Panc1 (cell line): ENCODE measurements around the gene OSBPL5. TPM values are rescaled to one million over a fixed set of nuclear protein-coding genes. Genes with fewer than 3 reads are reported as not detected.

Source experiments
- ATAC-seq: fragments of 200-7000 bp; cut with Tn5 transposase; 2 replicates; pipeline ENCODE4 v1.9.1; 2020; ENCODE audit warnings: mild to moderate bottlenecking, moderate library complexity
- BruUV-seq: library from RNA; stranded (reverse); fragments of 400-500 nt; replicated peaks from 2 replicates; lab custom pipeline; 2021; lab: Mats Ljungman, UMichigan
- CTCF ChIA-PET: fragments of 300-600 bp; sonication (Branson Sonifier 250); formaldehyde crosslinking; loops from one replicate; lab custom pipeline; 2022; ENCODE audit warnings: antibody characterized with exemption; lab: Charles Lee
- POLR2A ChIA-PET: fragments of 300-600 bp; sonication (Branson Sonifier 250); formaldehyde crosslinking; loops from one replicate; lab custom pipeline; 2022; ENCODE audit warnings: antibody characterized with exemption; lab: Charles Lee
- DNase-seq: peaks from one replicate; pipeline ENCODE4 v3.0.0-alpha.2; 2010; ENCODE audit warnings: low read depth, low spot score
- H3K27ac ChIP-seq: 2 replicates; pipeline ENCODE4 v1.5.1; 2011; ENCODE audit warnings: mild to moderate bottlenecking, low read length, inconsistent platforms
- H3K27me3 ChIP-seq: fragments of 200-500 bp; sonication (Bioruptor generic); 2 replicates; pipeline ENCODE4 v1.6.0; 2014; ENCODE audit warnings: low read length, inconsistent platforms; ENCODE audit not compliant: control insufficient read depth, insufficient read depth
- H3K36me3 ChIP-seq: fragments of 200-500 bp; sonication (Bioruptor generic); 2 replicates; pipeline ENCODE4 v1.5.1; 2014; ENCODE audit warnings: inconsistent platforms, mild to moderate bottlenecking, low read length, moderate library complexity; ENCODE audit not compliant: control insufficient read depth, insufficient read depth
- H3K4me1 ChIP-seq: 2 replicates; pipeline ENCODE4 v1.5.1; 2011; ENCODE audit warnings: inconsistent platforms, mild to moderate bottlenecking, low read length, moderate library complexity; ENCODE audit not compliant: control insufficient read depth, insufficient read depth
- H3K4me3 ChIP-seq, 2 experiments: 2 replicates each; pipeline ENCODE4 v1.5.1; 2011 to 2012; ENCODE audit warnings: low read depth in 2 of 2, low read length in 2 of 2, mild to moderate bottlenecking in 2 of 2, inconsistent platforms in 1 of 2, moderate library complexity in 1 of 2
- H3K9me3 ChIP-seq: fragments of 200-500 bp; sonication (Bioruptor generic); 2 replicates; pipeline ENCODE4 v1.5.1; 2014; ENCODE audit warnings: low read depth, mild to moderate bottlenecking, inconsistent platforms, low read length, moderate library complexity; ENCODE audit not compliant: control insufficient read depth, insufficient read depth
- CTCF ChIP-seq: fragments of 450-650 bp; IDR thresholded peaks from 2 replicates; pipeline ENCODE4 v1.5.1; 2017; ENCODE audit warnings: mild to moderate bottlenecking
- POLR2AphosphoS5 ChIP-seq: IDR thresholded peaks from 2 replicates; pipeline ENCODE4 v1.6.1; 2012; ENCODE audit warnings: mild to moderate bottlenecking, low read depth, low read length, moderate library complexity
- REST ChIP-seq, 2 experiments: IDR thresholded peaks; 2 replicates each; pipeline ENCODE4 v1.6.1; 2011 to 2012; ENCODE audit warnings: low read depth in 2 of 2, control low read depth in 1 of 2, low read length in 1 of 2, mild to moderate bottlenecking in 1 of 2, moderate library complexity in 1 of 2; ENCODE audit not compliant: insufficient read depth in 1 of 2
- SIN3A ChIP-seq: IDR thresholded peaks from 2 replicates; pipeline ENCODE4 v1.6.1; 2012; ENCODE audit warnings: low read depth, mild to moderate bottlenecking, low read length, moderate library complexity, borderline replicate concordance; ENCODE audit not compliant: insufficient read depth
- TCF7L2 ChIP-seq: IDR thresholded peaks from 2 replicates; pipeline ENCODE4 v1.6.1; 2011; ENCODE audit warnings: mild to moderate bottlenecking, low read depth, low read length, inconsistent platforms
- in situ Hi-C: cut with HindIII; loops from 2 replicates; pipeline ENCODE4 v1.10.0; 2016; ENCODE audit warnings: low sequenced_read_pairs, low pct_unique_long_range_greater_than_20kb
- intact Hi-C: fragments of 100-400 bp; cut with micrococcal nuclease; formaldehyde crosslinking; loops from one replicate; pipeline ENCODE4 v1.10.0; 2022; ENCODE audit not compliant: unreplicated experiment
- total RNA-seq: library from RNA; stranded (reverse); gene quantifications from one replicate; pipeline ENCODE4 v1.2.1, GENCODE V29; 2021; ENCODE audit not compliant: unreplicated experiment

The OSBPL5 gene
- total RNA-seq, 1 experiment from 2014 or later: 20.2 TPM

- in situ Hi-C loops: no loop called here
- POLR2A ChIA-PET: no interaction called here
Observed at GRCh38 chr11:3109434-3109833, 55.7 kb downstream of the OSBPL5 start.

GRCh38 chr11:3108183-3108721 is 56.9 kb downstream of the OSBPL5 start:
- Histone ChIP-seq H3K4me1 (no peaks in the 10 kb centered on the region), H3K27ac (no peak overlapping the region), H3K9me3 (peaks cover under 1% of the 10 kb centered on the region; the same call in 1 of the 2 replicates), H3K27me3 (no peaks in the 10 kb centered on the region), H3K4me3 (no peak overlapping the region), H3K36me3 (no peaks in the 10 kb centered on the region)
- in situ Hi-C loops: no loop called here
- CTCF ChIA-PET: no interaction called here
- no peak for ATAC-seq
- BruUV-seq: no TSS peak
- POLR2A ChIA-PET: no interaction called here
- DNase-seq: no peak
- intact Hi-C loops: no loop called here
- TF ChIP-seq POLR2AphosphoS5 (no peak), CTCF (no peak), SIN3A (no peak), REST (IDR thresholded peaks at IDR 0.05; ENCODE audit: insufficient read depth in 1 of 2, low read depth in 2 of 2, low read length in 1 of 2) (no peak), TCF7L2 (no peak)

More at GRCh38 chr11:3109434-3109833, 55.7 kb downstream of the OSBPL5 start:
- no peak overlapping the region for H3K27ac ChIP-seq
- peaks cover 11% of the 10 kb centered on the region for H3K9me3 ChIP-seq
- TF ChIP-seq TCF7L2 (no peak), REST (IDR thresholded peaks at IDR 0.05; ENCODE audit: insufficient read depth in 1 of 2, low read depth in 2 of 2, low read length in 1 of 2) (no peak), SIN3A (no peak), POLR2AphosphoS5 (no peak)
- CTCF ChIA-PET: no interaction called here
- H3K27me3 ChIP-seq: no peaks in the 10 kb centered on the region
- ATAC-seq (no peak), DNase-seq (no peak)
- intact Hi-C loops: no loop called here
- no peak overlapping the region for H3K4me3 ChIP-seq
- H3K4me1 ChIP-seq: no peaks in the 10 kb centered on the region
- H3K36me3 ChIP-seq: no peaks in the 10 kb centered on the region
- BruUV-seq: no TSS peak
